GM21447 (cell line): Measurements from ENCODE around the gene AATK.

Experiments used
- ATAC-seq: cut with Tn5 transposase; IDR thresholded peaks from one replicate; pipeline ENCODE4 v1.9.1; 2021; ENCODE audit not compliant: unreplicated experiment

Gene AATK

DNA sequence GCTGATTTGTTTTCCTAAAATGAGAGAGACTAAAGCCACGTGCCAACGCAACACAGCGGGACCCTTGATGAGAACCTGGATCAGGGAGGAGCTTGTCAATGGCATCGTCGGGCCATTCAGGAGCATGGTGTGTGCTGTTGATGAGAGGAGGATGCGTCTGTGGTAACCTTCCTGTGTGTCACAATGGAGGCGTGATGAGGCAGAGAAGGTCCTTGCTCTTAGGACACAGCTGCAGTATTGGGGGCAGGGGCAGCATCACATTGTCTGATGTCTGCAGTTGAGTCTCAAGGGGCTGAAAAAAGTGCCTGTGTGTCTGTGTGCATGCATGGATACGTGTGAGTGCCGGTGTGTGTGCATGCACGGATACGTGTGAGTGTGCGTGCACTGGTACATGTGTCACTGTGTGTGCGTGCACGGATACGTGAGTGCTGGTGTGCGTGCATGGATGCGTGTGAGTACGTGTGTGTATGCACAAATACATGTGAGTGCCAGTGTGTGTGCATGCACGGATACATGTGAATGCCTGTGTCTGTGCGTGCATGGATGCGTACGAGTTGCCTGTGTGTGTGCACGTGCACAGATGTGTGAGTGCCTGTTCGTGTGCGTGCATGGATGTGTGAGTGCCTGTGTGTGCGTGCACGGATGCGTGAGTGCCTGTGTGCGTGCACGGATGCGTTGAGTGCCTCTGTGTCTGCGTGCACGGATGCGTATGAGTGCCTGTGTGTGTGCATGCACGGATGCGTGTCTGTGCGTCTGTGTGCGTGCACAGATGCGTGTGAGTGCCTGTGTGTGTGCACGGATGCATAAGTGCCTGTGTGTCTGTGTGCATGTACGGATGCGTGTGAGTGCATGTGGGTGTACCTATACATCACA is 91.8 kb downstream of the AATK start:
- ATAC-seq: no peak

DNA sequence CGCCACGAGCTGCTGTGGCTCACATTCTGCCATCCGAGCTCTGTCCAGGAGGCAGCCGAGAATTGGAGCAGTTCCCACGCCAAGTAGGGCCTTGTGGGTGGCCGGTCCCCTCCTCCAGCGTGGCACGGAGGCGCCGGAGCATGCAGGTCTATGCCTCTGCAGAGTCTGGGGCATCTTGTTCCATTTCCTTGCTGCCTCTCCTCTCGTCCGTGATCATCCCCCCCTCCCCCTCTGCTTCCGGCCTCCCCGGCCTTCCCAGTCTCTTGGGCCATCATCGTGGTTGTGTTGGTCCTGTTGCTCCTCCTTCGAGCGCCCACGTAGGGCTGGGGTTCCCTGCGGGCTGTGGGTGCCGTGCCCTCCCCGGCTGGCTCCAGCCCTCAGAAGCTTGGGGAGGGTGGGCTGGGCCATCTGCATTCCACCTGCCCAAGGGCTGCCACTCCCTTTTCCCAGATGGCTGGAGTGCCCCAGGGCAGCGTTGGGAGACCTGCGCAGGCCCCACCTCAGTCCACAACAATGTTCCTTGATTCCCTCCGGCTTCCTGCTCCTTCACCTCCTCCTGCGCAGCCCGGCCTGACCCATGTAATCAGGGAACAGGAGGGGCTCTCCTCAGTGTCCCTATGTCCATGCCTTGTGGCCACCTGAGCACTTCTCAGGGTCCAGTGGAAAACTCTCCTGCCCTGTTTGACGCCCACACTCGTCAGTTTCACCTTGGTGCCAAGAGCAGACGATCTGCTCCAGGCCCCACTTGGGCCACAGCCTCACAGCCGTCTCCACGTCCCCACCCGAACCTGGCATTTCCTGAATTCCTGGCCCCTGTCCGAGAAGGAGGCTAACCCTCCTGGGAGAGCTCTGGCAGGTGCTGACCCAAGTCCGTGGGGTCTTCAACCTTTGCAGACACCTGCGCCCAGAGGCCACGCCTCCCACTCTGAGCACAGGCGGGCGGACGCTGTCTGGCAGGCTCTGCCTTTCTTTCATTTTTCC is 94.0 kb downstream of the AATK start:
- ATAC-seq: no peak

DNA sequence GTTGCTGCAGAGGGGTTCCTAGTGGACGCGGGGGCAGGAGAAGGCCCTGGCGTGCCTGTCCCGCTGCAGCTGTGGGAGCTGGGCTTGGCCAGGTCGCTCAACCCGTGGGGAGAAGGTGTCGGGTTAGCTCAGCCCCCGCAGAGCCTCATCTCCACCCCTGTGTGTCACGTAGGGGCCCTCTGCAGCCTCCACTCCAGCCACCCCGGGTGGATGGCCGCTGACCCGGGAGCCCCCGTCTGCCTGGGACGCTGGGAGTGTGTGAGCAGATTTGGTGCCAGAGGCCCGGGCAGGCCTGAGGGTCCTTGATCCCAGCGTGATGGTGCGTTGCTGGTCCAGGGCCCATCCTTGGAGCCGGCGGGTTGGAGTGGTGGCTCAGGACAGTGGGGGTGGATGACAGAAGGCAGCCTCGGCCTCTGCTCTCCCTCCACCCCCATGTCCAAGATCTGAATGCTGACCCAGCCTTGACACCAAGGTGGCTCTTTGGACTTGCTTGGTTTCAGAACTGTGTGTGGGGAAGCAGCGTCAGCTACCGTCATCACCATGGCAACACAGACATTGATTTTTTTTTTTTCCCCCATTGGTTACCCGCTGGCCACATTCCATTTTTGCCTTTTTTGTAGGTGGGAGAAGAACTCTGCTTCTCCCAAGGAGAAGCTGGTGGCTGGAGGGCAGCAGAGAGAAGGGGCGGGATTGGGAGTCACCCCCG is 95.3 kb downstream of the AATK start:
- ATAC-seq: no peak

DNA sequence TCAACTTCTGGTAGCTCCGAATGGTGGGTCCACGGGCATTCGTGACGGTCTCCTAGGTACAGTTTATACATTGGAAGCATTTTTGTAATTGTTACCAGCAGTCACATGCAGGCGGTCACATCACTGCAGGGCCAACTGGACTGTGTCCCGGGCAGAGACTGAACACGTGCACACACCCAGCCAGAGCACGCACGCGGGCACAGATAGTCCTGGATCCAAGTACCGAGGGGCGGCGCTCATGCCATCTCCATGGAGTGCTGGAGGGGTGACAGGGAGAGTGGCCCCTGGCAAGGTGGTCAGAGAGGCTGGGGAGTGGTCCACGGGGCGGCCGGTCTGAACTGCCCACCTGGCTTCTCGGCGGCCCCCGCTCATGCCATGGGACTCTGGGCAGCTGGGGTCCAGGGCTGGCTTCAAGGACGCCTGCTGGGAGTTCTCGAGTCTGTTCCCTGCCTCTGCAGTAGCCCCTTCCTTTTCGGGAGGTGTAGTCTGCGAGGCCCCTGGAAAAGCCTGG is 96.8 kb downstream of the AATK start:
- ATAC-seq: no peak

DNA sequence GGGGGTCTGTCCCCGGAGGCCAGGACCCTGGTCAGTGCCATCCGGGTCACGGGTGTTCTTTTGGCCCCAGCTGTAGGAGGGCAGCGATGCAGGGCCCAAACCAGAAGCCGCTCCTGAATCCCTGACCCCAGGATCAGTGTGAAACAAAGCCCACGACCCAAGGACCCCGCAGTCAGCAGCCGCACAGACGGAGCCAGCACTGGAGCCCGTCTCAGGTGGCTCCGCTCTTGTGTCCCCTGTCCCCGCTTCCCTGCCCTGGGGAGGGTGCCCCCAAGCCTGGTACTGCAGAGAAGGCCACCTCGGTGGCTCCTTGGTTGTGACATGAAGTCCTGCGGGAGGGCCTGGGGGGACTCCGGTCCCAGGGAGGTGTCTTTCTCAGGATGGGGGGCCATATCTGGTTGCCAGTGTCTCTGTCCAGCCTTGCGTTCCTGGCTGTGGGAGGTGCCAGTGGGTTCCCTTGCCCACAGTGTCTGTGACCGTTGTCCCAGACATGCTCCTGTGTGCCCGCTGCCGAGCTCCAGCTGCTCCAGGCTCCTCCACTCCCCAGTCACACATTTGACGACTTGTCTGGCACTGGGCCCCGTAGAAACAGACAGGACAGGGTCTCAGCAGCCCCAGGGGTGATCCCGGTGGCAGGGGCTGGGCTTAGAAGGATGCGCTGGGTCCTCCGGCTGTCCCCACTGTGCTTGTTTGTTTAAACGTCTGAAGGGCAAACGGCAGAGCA is 97.4 kb downstream of the AATK start:
- no peak for ATAC-seq

DNA sequence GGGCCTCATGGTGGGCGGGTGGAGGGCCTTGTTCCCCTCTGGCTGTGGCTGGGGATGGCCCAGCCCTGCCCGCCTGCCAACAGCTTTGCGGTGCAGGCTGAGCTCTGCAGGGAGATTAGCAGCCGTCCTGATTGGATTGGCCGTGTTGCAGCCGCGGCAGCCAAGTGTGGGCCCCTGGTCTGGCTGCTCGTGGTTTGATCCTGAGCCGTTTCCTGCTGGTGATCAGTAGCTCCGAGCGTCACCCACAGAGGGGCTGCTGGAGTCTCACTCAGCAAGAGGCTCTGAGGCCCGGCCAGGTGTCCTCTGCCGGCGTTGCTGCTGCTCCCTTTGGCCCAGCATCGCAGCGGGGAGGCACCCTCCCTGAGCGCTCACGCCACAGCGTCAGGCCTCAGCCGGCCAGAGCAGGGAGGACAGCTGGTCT is 98.6 kb downstream of the AATK start:
- no peak for ATAC-seq
